ENCODE data around the gene AFAP1L1. TPM values are rescaled to one million over a fixed set of nuclear protein-coding genes. Genes with fewer than 3 reads are reported as not detected.

Gene AFAP1L1
- total and polyA plus RNA-seq, 2 of the 13 experiments (the other 11 are each of a cell fraction or from before 2014, with no cell fraction given) = 0.38 to 1.0 TPM

DNA sequence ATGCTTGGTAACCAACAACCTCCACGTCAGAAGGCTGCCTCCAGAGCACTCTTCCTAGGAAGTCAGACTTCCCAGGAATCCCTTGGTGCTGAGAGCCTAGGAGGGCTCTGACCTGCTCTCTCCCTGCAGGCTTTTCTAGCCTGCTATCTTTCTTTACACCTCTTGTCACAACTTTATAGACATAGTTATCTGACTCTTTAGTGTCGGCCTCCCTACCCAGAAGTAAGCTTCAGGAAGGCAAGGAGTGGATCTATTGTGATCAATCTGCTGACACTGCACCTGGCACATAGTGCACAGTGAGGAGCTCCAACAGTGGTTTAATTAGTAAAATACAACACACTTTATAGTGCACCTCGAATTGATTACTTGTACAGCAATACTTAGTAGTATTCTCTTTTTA, 2.3 kb downstream of the AFAP1L1 start (continued):
- TF ChIP-seq RBAK (CRISPR knock-in tag; IDR thresholded peaks at IDR 0.05) = no peak
- TF ChIP-seq ZNF776 (CRISPR knock-in tag; IDR thresholded peaks at IDR 0.05) = no peak
- no peak for TF ChIP-seq JUND (CRISPR knock-in tag; IDR thresholded peaks at IDR 0.05)
- TF ChIP-seq EHMT2 (IDR thresholded peaks at IDR 0.05; ENCODE audit: borderline replicate concordance, low read depth, low read length) = no peak
- TF ChIP-seq ZNF143 (CRISPR knock-in tag; IDR thresholded peaks at IDR 0.05) = no peak
- no peak for TF ChIP-seq ZNF747 (CRISPR knock-in tag; IDR thresholded peaks at IDR 0.05; ENCODE audit: borderline replicate concordance)
- no peak for TF ChIP-seq KDM4B (CRISPR knock-in tag; IDR thresholded peaks at IDR 0.05)
- no peak for TF ChIP-seq ATF1 (CRISPR knock-in tag; IDR thresholded peaks at IDR 0.05)
- TF ChIP-seq ZFP41 (CRISPR knock-in tag; IDR thresholded peaks at IDR 0.05; ENCODE audit: borderline replicate concordance) = no peak
- TF ChIP-seq MAFF (IDR thresholded peaks at IDR 0.05; ENCODE audit: low read depth, low read length) = peak; percentile 63
- no peak for TF ChIP-seq GATAD1 (CRISPR knock-in tag; IDR thresholded peaks at IDR 0.05)

DNA sequence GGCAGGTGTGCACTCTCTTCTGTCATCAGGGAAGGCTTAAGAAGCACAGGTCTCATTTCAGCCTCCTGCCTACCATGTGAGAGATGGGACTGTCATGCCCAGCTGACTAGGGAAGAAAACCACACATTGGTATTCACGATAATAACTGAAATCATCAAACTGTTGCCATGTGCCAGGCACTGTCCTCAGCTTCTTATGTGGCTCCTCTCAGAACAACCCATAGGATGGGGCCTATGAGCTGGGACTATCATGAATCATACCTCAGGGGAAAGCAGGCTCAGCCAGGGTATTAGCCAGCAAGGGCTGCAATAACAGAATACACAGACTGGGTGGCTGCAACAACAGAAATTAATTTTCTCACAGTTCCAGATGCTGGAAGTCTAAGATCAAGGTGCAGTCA, 3.3 kb downstream of the AFAP1L1 start:
- H3K4me2 ChIP-seq (ENCODE audit: low read depth, low read length) = no peak overlapping the region
- no peak overlapping the region for H3K4me3 ChIP-seq (replicated peaks in 1 of 3; ENCODE audit: insufficient read depth in 1 of 3, low read depth in 2 of 3, low read length in 3 of 3)
- H3K27me3 ChIP-seq (ENCODE audit: control insufficient read depth in 1 of 2, insufficient read depth in 2 of 2, low read length in 2 of 2) = peaks cover 5 to 25% of the 10 kb centered on the region in 2 experiments; a peak in 4 of 5 replicates
- no peaks in the 10 kb centered on the region for H3K36me3 ChIP-seq (replicated peaks in 1 of 2; ENCODE audit: control insufficient read depth in 1 of 2, insufficient read depth in 2 of 2, low read length in 2 of 2)
- no peaks in the 10 kb centered on the region for H3K79me2 ChIP-seq (ENCODE audit: insufficient read depth, low read length)
- no TSS peak for BruUV-seq (replicated peaks)
- H3K9me3 ChIP-seq (ENCODE audit: low read length) = no peaks in the 10 kb centered on the region
- H3K27ac ChIP-seq (ENCODE audit: extremely low read length, insufficient read depth, low read length) = no peak overlapping the region
- in situ Hi-C loops (cut with HindIII; ENCODE audit: extremely low pct_ligation_motif_present, low pct_unique_long_range_greater_than_20kb) = no loop called here
- ATAC-seq = no peak
- H4K20me1 ChIP-seq (ENCODE audit: insufficient read depth, low read length) = no peaks in the 10 kb centered on the region
- no peak for FAIRE-seq
- no peak overlapping the region for H2AFZ ChIP-seq (ENCODE audit: low read length)
- ChIA-PET CTCF (ENCODE audit: low intra/inter-chr PET ratio, low total read pairs) (no interaction called here), POLR2A (no interaction called here)
- WGBS (ENCODE audit: low lambda C conversion rate) = 100% methylated on average over 1 of the region's 1 CpG
- peaks cover 34% of the 10 kb centered on the region for H3K4me1 ChIP-seq (ENCODE audit: insufficient read depth, low read length)
- no peak overlapping the region for H3K9ac ChIP-seq (ENCODE audit: insufficient read depth, low read depth, low read length)
- DNase-seq (ENCODE audit: low spot score) = no peak
- TF ChIP-seq SP140L (CRISPR knock-in tag; IDR thresholded peaks at IDR 0.05; ENCODE audit: borderline replicate concordance) (no peak), NR2C2 (CRISPR knock-in tag; IDR thresholded peaks at IDR 0.05; ENCODE audit: borderline replicate concordance) (no peak), HDAC1 (CRISPR knock-in tag; IDR thresholded peaks at IDR 0.05) (no peak)
- intact Hi-C loops (cut with micrococcal nuclease; ENCODE audit: unreplicated experiment) = loop anchor here (5.0 kb wide), 1 partner anchor 157 kb away; no protein-coding TSS in a partner anchor

All from HepG2 (cell line).